Measurements from ENCODE around the gene SGK1. TPM values are rescaled to one million over a fixed set of nuclear protein-coding genes. Genes with fewer than 3 reads are reported as not detected.
A peak's percentile ranks its signal among the peaks of the same experiment; 100 is the strongest.

The SGK1 gene
- total and polyA plus RNA-seq, 10 of the 15 experiments (the other 5 are each of a cell fraction or from before 2014, with no cell fraction given), result 0.62 to 5.1 (median 2.9) TPM

DNA sequence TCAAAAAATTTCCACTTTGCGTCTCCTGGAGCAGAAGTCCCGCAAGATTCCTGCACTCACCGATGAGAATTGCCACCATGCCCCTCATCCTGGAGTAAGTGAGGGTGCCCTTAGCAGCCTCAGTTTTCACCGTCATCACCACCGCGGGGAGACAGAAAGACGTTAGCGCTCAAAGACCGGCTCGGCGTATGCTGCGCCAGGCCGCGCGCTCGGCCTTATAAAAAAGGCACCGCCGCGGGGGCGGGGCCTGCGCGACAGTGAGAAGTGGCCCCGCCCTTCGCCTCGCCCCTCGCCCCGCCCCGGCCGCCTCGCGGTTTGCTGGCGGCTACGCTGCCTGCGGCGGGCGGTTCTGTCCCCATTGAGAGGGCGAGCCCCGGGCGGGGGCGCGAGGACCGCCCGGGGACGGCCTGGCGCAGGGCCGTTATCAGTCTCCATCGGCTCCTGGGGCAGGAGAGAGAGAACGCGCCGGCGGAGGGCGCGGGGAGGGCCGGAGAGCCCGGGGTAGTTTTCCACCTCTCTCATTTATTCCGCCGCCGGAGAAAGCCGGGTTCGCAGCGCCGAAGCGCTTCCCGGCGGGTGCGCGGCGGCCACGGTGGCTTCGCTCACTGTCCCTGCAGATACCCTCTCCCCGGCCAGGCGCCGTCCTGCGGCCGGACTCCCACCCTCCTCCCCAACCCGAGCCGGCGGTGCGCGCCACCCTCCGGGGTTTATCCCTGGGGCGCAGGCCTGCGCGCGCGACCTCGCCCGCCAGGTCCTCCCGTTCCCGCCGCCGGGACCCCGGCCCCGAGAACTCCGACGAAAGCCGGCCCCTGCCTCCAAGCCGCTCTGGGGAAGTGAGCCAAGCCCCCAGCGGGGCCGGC, 143.0 kb downstream of the SGK1 start (continued):
- no peak for TF ChIP-seq E2F8 (IDR thresholded peaks at IDR 0.05; ENCODE audit: low read depth, partially characterized antibody)
- TF ChIP-seq PKNOX1 (IDR thresholded peaks at IDR 0.05), result peak; percentile 21; the same call in 1 of the 2 replicates
- TF ChIP-seq STAT1 (conservative IDR thresholded peaks at IDR 0.05), result no peak
- TF ChIP-seq RUNX3 (IDR thresholded peaks at IDR 0.05; ENCODE audit: low read length), result peak; percentile 72
- TF ChIP-seq SIX5 (IDR thresholded peaks at IDR 0.05; ENCODE audit: low read depth, low read length, severe bottlenecking), result no peak
- 0 out of 4 replicates have a peak, but pooled peaks of 1 of the 2 experiments have one; percentile 23 for TF ChIP-seq SRF (IDR thresholded peaks at IDR 0.05; ENCODE audit: low read depth in 2 of 2, low read length in 2 of 2)
- no peak for TF ChIP-seq YBX1 (IDR thresholded peaks at IDR 0.05)
